WTC11 (cell line): ENCODE results near the gene NELFA.
"Not testable (repeated sequence)": the region's sequence is repeated elsewhere in the genome, so short reads cannot be mapped to it uniquely, and the experiment has no call there.

Source experiments
- ETV6 ChIP-seq: sonication (generic); formaldehyde crosslinking; IDR thresholded peaks from 2 replicates; pipeline ENCODE4 v1.8.1; 2022; ENCODE audit warnings: mild to moderate bottlenecking, missing genetic modification reagents
- TCF7 ChIP-seq: sonication (generic); formaldehyde crosslinking; IDR thresholded peaks from 2 replicates; pipeline ENCODE4 v1.8.0; 2022; ENCODE audit warnings: mild to moderate bottlenecking, low read depth, missing genetic modification reagents, moderate library complexity
- ZNF263 ChIP-seq: sonication (generic); formaldehyde crosslinking; IDR thresholded peaks from 2 replicates; pipeline ENCODE4 v1.8.1; 2022; ENCODE audit warnings: low read depth, mild to moderate bottlenecking, moderate library complexity, missing genetic modification reagents
- TF ChIP-seq, protein P1 (sequence below): fragments of 250-450 bp; sonication (Bioruptor Pico); IDR thresholded peaks from 2 replicates; pipeline ENCODE4 v1.9.0; 2021; ENCODE audit warnings: mild to moderate bottlenecking
- TF ChIP-seq, protein P2 (sequence below): fragments of 200-600 bp; IDR thresholded peaks from 2 replicates; pipeline ENCODE4 v1.8.0; 2022; ENCODE audit warnings: antibody characterized with exemption

DNA sequence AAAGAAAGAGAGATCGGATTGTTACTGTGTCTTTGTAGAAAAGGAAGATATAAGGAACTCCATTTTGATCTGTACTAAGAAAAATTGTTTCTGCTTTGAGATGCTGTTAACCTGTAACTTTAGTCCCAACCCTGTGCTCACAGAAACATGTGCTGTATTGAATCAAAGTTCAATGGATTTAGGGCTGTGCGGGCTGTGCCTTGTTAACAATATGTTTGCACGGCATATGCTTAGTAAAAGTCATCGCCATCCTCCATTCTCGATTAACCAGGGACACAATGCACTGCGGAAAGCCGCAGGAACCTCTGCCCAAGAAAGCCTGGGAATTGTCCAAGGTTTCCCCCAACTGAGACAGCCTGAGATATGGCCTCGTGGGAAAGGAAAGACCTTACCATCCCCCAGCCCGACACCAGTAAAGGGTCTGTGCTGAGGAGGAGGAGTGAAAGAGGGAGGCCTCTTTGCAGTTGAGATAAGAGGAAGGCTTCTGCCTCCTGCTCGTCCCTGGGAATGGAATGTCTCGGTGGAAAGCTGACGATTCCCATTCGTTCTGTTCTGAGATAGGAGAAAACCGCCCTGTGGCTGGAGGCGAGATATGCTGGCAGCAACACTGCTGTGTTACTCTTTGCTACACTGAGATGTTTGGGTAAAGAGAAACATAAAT, 12.7 kb upstream of the NELFA start:
- TF ChIP-seq, protein P1, sequence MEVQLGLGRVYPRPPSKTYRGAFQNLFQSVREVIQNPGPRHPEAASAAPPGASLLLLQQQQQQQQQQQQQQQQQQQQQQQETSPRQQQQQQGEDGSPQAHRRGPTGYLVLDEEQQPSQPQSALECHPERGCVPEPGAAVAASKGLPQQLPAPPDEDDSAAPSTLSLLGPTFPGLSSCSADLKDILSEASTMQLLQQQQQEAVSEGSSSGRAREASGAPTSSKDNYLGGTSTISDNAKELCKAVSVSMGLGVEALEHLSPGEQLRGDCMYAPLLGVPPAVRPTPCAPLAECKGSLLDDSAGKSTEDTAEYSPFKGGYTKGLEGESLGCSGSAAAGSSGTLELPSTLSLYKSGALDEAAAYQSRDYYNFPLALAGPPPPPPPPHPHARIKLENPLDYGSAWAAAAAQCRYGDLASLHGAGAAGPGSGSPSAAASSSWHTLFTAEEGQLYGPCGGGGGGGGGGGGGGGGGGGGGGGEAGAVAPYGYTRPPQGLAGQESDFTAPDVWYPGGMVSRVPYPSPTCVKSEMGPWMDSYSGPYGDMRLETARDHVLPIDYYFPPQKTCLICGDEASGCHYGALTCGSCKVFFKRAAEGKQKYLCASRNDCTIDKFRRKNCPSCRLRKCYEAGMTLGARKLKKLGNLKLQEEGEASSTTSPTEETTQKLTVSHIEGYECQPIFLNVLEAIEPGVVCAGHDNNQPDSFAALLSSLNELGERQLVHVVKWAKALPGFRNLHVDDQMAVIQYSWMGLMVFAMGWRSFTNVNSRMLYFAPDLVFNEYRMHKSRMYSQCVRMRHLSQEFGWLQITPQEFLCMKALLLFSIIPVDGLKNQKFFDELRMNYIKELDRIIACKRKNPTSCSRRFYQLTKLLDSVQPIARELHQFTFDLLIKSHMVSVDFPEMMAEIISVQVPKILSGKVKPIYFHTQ (CRISPR knock-in tag), result not testable (repeated sequence)
- TF ChIP-seq TCF7, ZNF263, ETV6 (CRISPR knock-in tag): not testable (repeated sequence)
- TF ChIP-seq, protein P2, sequence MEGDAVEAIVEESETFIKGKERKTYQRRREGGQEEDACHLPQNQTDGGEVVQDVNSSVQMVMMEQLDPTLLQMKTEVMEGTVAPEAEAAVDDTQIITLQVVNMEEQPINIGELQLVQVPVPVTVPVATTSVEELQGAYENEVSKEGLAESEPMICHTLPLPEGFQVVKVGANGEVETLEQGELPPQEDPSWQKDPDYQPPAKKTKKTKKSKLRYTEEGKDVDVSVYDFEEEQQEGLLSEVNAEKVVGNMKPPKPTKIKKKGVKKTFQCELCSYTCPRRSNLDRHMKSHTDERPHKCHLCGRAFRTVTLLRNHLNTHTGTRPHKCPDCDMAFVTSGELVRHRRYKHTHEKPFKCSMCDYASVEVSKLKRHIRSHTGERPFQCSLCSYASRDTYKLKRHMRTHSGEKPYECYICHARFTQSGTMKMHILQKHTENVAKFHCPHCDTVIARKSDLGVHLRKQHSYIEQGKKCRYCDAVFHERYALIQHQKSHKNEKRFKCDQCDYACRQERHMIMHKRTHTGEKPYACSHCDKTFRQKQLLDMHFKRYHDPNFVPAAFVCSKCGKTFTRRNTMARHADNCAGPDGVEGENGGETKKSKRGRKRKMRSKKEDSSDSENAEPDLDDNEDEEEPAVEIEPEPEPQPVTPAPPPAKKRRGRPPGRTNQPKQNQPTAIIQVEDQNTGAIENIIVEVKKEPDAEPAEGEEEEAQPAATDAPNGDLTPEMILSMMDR, result not testable (repeated sequence)
